GM18858 (cell line): Measurements from ENCODE around the gene SLC4A1.

Source experiments
- ATAC-seq: cut with Tn5 transposase; IDR thresholded peaks from one replicate; pipeline ENCODE4 v1.9.1; 2021; ENCODE audit not compliant: unreplicated experiment

The SLC4A1 gene

DNA sequence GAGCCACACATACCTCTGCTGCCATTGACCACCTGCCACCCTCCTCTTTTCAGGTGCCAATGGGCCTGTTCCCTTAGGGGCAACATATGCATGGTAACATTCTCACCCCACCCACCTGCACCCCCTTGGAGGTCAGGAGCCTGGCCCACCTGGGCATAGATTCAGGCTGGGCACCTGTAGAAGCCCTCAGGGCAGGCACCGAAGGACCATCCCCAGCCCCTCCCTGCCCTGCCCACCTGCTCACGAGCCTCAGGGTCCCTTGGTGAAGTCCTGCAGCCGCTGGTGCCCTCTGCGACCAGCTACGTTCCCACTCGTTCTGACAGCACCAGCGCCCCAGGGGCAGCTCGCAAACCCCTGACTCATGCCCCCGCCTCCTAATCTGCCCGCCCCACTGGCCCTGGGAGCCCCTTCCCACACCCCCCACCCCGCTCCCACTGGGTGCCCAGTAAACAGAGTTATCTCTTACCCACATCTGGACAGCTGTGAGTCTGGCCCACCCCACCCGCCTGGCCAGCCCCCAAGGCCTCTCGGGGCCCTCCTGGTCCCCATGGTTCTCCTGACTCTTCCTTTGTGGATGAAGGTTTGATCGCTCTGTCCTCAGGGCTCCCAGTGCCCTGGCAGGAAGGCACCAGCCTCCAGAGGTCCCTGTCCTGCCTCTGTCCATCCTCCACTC, at the start of gene SLC4A1:
Gene SLC4A1 (minus strand): TSS at position 318 of the 673 bp plus-strand sequence. CDS start 5,269 bp downstream, outside the sequence.
- ATAC-seq = no peak

DNA sequence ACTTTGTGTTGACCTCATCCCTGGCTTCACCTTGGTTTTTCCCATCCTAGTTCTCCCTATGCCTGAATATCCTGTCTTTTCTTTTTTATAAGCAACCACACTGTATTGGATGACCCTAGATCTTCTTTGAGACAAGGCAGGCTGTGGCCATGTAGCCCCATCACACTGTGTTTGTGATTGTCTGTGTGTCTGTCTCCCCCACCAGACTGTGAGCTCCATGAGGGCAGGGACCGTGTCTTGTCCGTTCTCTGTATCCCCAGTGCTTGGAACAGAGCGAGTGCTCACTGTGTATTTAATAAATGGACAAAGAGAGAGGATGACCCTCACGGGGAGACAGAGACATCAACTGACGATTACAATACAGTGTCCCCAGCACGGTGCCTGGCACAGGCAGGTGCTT, 49.6 kb upstream of the SLC4A1 start:
- ATAC-seq = no peak

- no peak for ATAC-seq
These were observed 48.1 kb upstream of the SLC4A1 start for GRCh38 chr17:44315760-44316731.

DNA sequence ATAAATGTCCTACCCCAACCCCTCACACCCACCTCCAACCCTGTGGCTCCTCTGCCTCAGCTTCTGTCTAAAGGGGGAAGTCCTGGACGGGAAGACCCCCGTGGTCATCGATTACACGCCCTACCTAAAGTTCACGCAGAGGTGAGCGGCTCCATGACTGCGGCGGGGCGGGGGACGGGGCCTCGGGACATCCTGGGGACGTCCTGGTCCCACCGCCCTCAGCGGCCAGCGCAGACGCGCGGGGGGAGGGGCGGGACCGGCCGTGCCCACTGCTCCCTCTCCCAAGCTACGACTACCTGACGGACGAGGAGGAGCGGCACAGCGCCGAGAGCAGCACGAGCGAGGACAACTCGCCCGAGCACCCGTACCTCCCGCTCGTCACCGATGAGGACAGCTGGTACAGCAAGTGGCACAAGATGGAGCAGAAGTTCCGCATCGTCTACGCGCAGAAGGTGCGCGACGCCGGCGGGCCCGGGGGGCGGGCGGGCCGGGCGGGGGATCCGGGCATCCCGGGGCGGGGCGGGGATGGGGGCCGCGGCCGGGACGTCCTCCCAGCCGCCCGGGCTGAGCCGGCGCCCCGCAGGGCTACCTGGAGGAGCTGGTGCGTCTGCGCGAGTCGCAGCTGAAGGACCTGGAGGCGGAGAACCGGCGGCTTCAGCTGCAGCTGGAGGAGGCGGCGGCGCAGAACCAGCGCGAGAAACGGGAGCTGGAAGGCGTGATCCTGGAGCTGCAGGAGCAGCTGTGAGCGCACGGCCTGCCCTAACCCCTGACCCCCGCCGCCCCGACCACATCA, 47.1 kb upstream of the SLC4A1 start:
- ATAC-seq = no peak

- no peak for ATAC-seq
These were observed 46.6 kb upstream of the SLC4A1 start for GRCh38 chr17:44314524-44314868.

DNA sequence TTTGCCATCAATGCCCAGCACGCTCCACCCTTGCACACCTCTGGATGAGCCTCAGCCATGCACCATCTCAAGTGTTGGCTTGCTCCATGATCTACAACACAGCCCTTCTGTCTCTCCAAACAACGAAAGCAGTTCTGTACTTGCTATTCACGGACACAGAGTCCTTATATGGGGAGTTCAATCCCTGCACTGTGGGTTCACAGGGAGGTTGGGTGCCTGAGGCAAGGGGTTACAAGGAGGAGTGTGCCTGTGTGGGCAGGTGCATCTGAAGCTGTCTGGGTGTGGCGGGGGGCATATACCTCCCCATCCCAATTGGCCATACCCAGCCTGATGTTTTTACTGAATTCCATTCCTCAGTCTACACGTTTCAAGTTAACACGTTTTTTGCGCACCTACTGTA, 46.1 kb upstream of the SLC4A1 start:
- no peak for ATAC-seq

DNA sequence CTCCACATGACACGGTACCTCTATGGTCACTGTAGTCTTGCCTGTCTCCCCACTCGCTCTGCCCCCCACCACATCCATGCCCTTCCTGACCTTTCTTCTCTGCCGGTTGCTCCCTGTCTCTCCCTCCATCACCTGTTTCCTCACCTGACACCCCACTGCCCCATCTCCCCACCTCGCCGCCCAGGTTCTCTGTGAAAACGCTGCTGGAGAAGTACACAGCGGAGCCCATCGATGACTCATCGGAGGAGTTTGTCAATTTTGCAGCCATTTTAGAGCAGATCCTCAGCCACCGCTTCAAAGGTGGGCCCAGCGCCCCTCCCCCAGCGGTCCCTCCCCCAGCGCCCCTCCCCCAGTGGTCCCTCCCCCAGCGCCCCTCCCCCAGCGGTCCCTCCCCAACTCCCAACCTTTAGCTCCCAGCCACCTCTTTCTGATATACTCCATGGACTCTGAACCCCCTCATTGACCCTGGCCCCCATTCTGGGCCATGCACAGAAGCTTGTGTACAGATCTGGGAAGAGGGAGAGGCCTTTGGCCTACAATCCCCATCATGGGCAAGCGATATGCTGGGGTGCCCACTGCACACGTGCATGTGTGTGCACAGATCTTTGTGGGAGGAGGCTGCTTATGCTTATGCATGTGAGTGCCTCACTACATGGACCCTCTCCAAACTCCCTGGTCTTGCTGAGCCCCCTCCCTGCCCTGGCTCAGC, 44.6 kb upstream of the SLC4A1 start:
- no peak for ATAC-seq

- ATAC-seq = no peak
These were observed 43.7 kb upstream of the SLC4A1 start for GRCh38 chr17:44311562-44312181.

DNA sequence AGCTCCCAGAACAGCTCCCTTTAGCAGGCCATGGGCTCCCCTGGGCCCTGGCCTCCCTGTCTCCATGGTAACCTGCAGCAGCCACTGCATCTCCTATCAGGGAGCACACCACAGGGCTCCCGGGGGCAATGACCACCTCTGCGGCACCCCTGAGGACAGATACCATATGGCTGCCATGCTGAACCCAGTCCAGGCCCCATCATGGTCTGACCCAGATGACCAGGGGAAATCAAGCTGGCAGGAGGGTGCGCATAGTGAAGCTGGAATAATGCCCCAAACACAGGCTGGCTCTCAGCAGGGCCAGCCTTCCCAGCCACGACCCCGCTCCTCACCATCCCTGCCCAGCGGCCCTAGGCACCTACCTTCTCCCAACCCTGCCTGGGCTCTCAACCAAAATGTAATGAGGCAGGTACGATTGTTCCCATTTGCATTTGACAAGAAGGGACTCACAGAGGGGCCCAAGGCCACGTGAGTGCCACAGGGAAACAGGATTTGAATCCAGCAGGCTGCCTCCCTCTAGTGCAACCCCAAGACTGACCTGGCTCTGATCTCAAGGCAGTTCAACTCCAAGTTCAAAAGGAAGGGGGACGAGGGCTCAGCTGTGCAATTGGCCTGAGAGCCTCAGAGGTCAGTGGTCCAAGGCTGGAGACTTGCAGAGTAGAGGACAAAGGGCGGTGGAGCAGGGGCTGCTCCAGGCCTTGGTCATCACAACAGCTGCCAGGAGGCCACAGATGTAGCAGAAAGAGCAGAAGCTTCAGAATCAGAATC, 42.9 kb upstream of the SLC4A1 start:
- ATAC-seq = no peak

DNA sequence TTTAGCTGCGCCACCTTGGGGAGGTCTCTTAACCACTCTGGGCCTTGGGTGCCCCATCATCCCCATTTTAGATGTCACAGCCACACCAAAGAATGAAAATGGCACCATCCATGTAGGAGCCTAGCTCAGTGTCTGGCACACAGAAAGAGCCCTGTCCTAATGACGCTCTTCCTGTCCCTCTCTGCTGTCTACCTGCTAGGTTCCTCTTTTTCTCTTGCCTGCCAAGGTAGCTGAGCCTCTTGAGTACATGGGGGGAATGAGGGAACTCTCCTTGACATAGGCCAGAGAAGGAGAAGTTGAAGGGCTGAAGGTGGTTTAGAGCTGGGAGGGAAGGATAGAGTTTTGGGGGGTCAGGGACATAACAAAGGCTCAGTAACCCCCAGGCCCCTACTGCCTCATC, 42.3 kb upstream of the SLC4A1 start:
- ATAC-seq = no peak

DNA sequence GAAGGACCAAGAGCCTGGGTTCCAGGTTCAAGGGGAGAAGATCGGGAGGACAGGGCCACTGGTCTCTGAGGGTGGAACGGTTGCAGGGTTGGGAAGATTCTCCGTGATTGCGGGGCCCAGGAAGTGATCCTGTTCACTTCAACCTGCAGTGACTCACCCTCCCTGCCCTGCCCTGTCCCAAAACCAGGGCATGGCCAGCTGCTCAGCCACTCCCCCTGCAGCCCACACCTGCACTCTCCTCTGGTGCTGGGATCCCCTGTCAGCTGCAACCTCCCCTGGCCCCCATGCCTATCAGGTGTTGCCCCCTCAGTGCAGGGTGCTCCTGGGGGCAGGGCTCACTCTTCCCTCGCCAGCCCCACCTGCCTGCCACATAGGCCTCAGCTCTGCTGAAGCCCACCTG, 41.5 kb upstream of the SLC4A1 start:
- no peak for ATAC-seq

DNA sequence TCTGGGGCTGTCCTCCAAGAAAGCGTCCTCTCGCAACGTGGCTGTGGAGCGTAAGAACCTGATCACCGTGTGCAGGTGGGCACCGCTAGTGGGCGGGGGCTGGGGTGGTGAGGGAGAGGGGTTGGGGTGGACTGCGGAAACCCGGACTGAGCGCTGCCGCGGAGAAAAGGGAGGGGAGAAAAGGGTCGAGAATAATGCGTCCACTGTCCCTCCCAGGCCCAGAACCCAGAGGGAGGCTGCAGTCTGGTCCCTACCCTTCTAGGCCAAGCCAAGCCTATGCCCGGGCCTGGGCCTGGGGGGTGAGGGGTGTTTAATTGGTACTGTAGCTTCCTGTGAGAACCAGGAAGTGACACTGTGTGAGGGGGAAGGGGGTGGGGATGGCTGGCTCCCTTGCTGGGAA, 40.9 kb upstream of the SLC4A1 start:
- no peak for ATAC-seq

DNA sequence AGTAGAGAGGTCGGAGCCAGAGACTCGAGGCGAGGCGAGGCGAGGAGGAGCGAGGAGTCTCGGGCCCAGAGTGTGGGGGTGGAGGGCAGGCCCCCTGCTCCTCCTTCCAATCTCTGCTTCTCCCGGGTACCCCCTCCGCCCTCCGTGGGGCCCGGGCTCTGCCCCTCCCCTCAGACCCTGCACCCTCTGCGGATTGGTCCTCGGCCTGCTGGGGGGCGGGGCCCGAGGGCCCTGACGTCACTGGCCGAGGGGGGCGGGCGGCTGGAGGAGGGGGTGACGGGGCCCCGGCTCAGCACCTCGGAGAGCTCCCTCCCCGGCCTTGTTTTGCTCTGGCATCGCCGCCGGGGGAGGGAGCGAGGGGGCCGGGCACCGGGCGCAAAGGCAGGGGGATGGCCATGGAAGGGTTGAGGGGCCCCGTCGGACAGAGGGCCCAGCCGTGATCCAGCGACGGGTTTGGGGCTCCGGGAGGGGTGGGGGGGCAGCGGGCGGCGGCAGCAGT, 40.4 kb upstream of the SLC4A1 start, which contains the start of gene RUNDC3A:
Gene RUNDC3A (plus strand): TSS at position 282 of the 499 bp plus-strand sequence. CDS start 232 bp downstream, outside the sequence.
- ATAC-seq = no peak

- ATAC-seq = no peak
These were observed 39.7 kb upstream of the SLC4A1 start for GRCh38 chr17:44307387-44308186.

DNA sequence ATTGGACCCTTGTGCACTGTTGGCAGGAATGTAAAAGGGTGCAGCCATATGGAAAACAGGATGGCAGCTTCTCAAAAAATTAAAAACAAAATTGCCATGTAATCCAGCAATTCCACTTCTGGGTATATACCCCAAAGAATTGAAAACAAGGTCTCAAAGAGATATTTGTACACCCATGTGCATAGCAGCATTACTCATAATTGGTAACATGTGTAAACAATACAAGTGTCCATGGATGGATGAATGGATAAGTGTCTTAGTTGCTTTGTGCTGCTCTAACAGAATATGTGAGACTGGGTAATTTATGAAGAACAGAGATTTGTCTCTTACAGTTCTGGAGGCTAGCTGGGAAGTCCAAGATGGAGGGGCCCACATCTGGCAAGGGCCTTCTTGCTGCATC, 36.7 kb upstream of the SLC4A1 start:
- no peak for ATAC-seq

DNA sequence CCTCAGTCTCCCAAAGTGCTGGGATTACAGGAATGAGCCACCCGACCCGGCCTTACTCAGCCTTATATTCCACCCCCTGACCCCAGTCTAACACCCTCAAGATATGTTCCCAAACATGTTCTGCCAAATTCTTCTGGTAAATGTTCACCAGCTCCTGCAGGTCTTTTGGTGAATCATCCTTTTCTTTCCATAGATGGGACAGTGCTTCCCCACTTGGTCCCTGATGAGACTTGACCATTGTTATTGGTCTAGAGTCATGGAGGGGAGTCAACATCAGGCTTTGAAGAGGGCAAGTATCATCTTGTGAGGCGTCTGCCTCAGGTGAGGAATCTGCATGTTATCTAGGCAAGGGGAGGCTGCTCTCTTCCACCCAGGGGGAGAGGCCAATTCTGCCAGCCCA, 30.0 kb upstream of the SLC4A1 start:
- ATAC-seq = no peak

DNA sequence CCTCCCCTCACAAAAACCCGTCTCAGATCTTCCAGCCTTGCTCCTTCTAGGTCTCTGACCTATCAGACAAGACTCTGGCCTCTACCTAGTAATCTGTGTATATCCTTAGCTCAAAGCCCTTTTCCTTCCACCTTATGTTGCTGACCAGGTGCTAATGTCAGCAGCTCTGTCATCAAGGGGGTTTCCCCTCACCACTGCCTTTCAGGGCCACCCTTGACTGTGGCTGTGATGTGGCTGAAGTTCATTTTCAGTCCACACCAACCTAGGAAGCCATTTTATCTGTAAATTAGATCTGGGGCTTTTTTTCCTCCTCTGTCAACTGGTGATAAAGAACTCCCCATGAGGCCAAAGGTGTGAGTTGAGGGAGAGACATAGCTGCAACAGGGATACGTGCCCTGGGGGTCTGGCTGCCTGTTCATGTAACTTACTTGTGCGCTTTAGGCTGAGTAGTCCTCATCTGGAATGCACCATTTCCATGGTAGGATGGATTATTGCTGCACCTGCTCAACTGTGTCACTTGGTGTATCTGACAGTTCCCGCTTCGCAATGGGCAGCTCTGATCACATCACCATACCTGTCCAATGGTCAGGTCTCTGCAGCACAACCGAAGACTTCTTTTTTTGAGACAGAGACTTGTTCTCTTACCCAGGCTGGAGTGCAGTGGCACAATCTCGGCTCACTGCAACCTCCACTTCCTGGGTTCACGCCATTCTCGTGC, 25.7 kb upstream of the SLC4A1 start:
- no peak for ATAC-seq

DNA sequence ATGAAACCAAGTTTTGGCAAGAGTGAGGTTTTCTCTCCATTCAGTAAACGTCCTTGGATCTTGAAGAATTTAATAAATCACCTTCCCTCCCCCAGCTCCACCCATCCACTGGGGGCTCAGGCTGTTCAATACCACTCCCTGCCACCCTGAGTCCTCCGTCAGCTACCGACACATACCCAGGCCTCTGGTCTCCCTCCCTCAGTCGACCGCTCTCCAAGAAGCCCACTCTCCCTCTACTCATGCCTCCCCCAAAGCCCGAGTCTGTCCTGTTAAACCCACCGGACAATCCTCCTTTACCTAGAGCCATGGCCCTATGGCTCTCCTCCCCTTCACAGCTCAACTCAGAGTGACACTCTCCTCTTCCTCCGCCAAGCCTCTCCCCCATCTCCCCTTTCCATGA, 19.7 kb upstream of the SLC4A1 start:
- no peak for ATAC-seq
